HG02571 (cell line): ENCODE measurements around the gene CAPZA1.
A peak's percentile ranks its signal among the peaks of the same experiment; 100 is the strongest.
"Not testable (repeated sequence)": the region's sequence is repeated elsewhere in the genome, so short reads cannot be mapped to it uniquely, and the experiment has no call there.

Experiments
- ATAC-seq: cut with Tn5 transposase; IDR thresholded peaks from one replicate; pipeline ENCODE4 v1.9.1; 2021; ENCODE audit warnings: mild to moderate bottlenecking, moderate library complexity; ENCODE audit not compliant: unreplicated experiment

Gene CAPZA1

GRCh38 chr1:112619518-112620376, at the start of gene CAPZA1:
Gene CAPZA1, plus strand, starts transcription at chr1:112619832. Its CDS starts 13 bp downstream, at chr1:112619845.
- ATAC-seq: peak; percentile 78

GRCh38 chr1:112575154-112575804, 44.4 kb upstream of the CAPZA1 start:
- ATAC-seq: no peak

GRCh38 chr1:112576240-112576639, 43.4 kb upstream of the CAPZA1 start:
- no peak for ATAC-seq

GRCh38 chr1:112579801-112580510, 39.7 kb upstream of the CAPZA1 start:
- ATAC-seq: no peak

- ATAC-seq: no peak
These were observed 37.9 kb upstream of the CAPZA1 start for GRCh38 chr1:112581586-112582192.

GRCh38 chr1:112583366-112583765, 36.3 kb upstream of the CAPZA1 start:
- ATAC-seq: no peak

- no peak for ATAC-seq
These were observed 29.9 kb upstream of the CAPZA1 start for GRCh38 chr1:112589766-112590165.

DNA sequence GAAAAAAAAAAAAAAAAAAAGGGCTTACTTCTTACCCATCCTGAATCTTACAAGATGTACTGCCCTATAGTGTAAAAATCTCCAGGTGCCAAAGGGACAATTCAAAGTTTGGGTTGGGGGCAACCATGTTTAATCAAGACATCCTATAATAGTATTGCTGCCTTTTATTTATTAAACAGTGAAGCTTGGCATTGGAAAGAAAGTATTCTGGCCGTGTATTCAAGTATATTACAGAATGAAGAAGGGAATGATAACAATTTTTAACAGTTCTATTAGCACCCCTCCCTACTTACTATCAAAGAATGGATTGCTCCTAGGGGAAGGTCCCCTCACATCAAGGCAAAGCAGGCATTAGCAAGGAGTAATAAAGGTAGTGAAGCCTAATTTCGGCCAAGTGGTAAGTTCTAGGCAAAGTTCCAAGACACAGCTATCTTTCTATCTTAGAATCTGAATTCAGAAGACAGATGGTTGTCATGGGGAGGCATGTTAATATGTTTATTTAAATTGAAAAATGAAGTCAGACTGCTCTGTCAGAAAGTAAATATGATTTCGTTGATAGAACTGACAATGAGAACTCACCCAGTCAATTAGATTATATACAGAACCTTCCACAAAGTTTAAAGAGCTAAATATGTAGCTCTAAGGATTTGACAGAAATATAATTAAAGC, 25.3 kb upstream of the CAPZA1 start:
- ATAC-seq: no peak

- no peak for ATAC-seq
These were observed 20.2 kb upstream of the CAPZA1 start for GRCh38 chr1:112599477-112599876.

GRCh38 chr1:112603012-112603411, 16.6 kb upstream of the CAPZA1 start:
- no peak for ATAC-seq

DNA sequence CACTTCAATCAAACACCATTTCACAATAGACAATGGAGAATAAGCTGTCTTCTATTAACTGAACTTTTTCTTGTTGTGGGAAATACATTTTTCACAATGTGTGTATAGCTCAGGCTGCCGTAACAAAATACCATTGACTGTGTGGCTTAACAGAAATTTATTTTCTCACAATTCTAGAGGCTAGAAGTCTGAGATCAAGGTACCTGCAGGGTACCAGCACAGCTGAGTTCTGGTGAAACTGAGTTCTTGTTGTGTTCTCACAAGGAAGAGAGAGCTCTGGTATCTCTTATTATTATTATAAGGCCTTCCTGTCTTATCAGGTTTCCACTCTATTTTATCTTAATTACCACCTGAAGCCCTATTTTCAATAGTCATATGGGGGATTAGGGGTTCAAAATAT, 16.1 kb upstream of the CAPZA1 start:
- no peak for ATAC-seq

GRCh38 chr1:112605633-112606327, 13.9 kb upstream of the CAPZA1 start:
- no peak for ATAC-seq

DNA sequence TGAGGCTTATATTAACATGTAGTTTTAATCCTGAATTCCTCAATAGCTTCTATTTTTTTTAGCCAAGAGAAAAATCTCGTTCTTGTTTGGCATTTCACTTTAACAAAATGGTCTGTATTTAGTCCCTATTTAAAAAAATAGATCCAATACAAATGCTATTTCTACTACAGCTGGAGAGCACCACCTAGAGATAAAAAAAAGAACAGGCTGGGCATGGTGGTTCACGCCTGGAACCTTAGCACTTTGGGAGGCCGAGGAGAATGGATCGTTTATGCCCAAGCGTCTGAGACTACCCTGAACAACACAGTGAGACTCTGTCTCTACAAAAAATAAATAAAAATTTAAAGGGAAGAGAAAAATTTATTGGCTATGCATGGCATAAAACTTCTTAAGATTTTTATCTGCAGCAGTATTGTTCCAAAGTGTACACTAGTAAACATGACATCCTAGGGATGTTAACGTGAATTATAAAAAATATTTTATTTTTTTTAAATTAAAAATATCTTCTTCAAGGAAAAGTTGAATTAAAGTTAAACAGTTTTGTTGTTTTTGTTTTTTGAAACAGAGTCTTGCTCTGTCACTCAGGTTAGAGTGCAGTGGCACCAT, 5.1 kb upstream of the CAPZA1 start:
- no peak for ATAC-seq

- no peak for ATAC-seq
These were observed 1.4 kb upstream of the CAPZA1 start for GRCh38 chr1:112618114-112618720.

- no peak for ATAC-seq
These were observed 713 bp upstream of the CAPZA1 start, which contains the start of gene ST7L for GRCh38 chr1:112618721-112619517. Gene ST7L, minus strand, starts transcription at chr1:112619141. Its CDS starts 28 bp downstream, at chr1:112619113.

DNA sequence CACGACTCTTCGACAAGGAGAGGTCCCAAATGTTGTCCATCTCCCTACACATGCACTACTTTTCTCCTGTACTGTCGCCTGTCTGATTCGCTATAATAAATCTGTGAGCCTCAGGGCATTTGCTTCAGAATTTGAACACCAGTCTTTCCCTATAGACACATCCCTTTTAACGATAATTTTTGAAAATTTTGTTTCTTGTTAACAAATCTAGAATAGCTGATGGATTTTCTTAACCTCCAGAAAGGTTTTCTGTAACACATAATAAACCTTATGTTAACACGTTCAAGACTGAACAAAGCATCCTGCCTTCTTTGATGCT, 704 bp downstream of the CAPZA1 start:
- no peak for ATAC-seq

DNA sequence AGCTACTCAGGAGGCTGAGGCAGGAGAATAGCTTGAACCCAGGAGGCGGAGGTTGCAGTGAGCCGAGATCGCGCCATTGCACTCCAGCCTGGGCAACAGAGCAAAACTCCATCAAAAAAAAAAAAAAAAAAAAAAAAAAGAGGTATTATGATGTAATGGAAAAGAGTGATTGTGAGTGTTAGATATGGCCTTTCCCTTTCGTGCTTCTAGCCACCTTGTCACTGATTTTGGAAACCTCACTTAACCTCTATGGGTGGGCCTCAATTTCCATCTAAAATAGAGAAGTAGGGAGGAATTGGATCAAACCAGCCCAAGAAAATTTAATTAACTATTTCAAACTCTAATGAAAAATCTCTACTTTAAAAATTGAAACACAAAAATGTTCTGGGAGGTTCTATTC, 4.9 kb downstream of the CAPZA1 start:
- not testable (repeated sequence) for ATAC-seq

DNA sequence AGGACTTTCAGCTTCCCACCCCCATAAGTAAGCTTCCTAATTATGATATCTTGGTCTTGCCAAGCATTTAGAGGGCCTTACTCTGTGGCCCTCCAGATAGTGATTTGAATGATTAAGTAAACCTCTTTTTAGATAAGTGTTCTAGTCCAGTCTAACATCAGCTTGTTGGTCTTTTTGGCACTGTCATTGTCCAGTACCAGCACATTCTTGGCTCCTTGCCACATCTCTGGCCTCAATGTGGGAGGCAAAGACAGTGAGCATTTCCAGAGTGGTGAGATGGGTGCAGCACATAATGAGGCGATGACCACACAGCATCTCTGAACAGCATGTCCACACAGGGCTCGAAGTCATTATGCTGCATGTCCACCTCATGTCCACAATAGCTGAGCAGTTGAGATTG, 6.1 kb downstream of the CAPZA1 start:
- no peak for ATAC-seq
